Activated naive CD4-positive, alpha-beta T cell treated with Interleukin-2 at 50 U/mL for 16 hours (primary cell): ENCODE results near the gene TTYH2.

Source experiments
- DNase-seq: peaks from one replicate; pipeline ENCODE4 v3.0.0-alpha.2; 2020

TTYH2 gene

GRCh38 chr17:74296548-74296936, 83.2 kb downstream of the TTYH2 start:
- DNase-seq = peak; percentile 39

GRCh38 chr17:74297941-74298340, 84.6 kb downstream of the TTYH2 start:
- DNase-seq = peak; percentile 41

- DNase-seq = no peak
Observed at GRCh38 chr17:74298778-74299177, 85.4 kb downstream of the TTYH2 start.

- DNase-seq = no peak
Observed at GRCh38 chr17:74299226-74300009, 86.0 kb downstream of the TTYH2 start.

- no peak for DNase-seq
Observed at GRCh38 chr17:74303305-74303704, 89.9 kb downstream of the TTYH2 start.

GRCh38 chr17:74304184-74304583, 90.8 kb downstream of the TTYH2 start:
- DNase-seq = no peak

GRCh38 chr17:74305865-74306654, 92.7 kb downstream of the TTYH2 start:
- no peak for DNase-seq

- no peak for DNase-seq
Observed at GRCh38 chr17:74307984-74308773, 94.8 kb downstream of the TTYH2 start.

- DNase-seq = no peak
Observed at GRCh38 chr17:74309902-74310301, 96.5 kb downstream of the TTYH2 start.
